Activated CD4-positive, alpha-beta T cell treated with anti-CD3 and anti-CD28 coated beads for 24 hours (primary cell): ENCODE data around the gene KANK3.
A peak's percentile ranks its signal among the peaks of the same experiment; 100 is the strongest.
"Not testable (repeated sequence)": the region's sequence is repeated elsewhere in the genome, so short reads cannot be mapped to it uniquely, and the experiment has no call there.

Source experiments
- DNase-seq, 2 donors: peaks; one replicate each; pipeline ENCODE4 v3.0.0-alpha.2; 2020; ENCODE audit warnings: low read depth in 2 of 2

KANK3 gene

DNA sequence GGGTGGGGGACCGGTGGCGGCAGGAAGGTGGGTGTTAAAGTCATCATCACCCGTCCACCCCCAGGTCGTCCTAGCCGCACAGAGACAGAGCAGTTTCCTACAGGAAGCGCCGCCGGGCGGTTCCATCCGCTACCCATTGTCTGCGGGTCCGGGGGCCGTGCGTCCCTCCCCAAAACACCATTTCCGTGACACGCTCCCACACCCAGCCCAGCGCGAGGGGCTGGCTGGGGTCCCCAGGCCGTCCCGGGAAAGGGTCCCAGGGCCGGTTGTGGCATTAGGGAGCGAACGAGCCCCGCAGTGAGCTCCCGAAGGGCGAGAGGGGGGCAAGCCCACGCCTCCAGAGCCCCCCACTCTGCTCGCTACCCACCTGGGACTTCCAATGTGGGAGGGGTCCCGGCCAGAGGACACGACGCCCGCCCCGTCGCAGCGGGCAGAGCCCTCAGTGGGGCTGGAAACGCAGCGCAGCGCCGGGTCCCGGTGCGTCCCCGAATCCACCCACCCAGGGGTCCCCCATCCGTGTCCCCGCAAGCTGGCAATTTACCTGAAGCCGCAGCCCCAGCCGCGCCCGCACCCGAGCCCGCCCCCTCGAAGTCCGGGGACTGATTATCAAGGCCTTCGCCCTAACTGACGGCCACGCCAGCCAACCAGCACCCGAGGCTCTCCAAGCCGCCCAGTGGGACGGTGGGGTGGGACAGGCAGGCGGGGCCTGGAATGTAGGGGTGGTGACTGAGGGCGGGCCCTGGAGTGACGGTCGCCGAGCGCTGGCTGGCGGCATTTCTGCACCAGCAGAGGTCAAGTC is at the start of gene KANK3:
KANK3 (minus strand) TSS at position 579 of the 799 bp plus-strand sequence. CDS start 5,434 bp downstream, outside the sequence.
- DNase-seq, result peak; percentile 90 to 92

DNA sequence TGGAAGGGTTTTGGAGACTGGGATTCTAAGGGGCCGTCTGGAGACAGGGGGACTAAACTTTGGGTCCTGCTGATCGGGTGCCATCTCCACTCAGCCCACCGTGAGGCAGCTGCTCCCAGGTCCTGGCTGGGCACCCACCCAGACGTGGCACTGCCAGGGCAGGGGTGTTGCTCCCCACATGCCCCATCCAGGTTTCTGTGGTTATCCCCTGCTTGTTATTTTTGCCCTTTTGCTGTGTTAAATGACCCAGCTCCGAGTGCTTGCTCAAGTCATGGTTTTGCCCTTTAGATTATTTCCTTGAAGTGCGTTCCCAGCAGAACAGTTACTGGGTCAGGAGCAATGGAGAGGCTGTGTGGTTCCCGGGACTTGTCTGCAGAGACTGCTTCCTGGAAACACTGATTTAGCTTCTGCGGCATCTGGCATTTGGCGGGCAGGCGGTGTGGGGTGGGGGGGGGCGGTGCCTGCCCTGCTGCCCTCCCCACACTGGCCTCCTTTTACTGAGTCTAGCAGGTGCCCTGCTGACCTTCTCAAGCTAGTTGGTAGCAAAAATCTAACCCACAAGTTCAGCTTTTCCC is 49.0 kb upstream of the KANK3 start:
- no peak for DNase-seq

DNA sequence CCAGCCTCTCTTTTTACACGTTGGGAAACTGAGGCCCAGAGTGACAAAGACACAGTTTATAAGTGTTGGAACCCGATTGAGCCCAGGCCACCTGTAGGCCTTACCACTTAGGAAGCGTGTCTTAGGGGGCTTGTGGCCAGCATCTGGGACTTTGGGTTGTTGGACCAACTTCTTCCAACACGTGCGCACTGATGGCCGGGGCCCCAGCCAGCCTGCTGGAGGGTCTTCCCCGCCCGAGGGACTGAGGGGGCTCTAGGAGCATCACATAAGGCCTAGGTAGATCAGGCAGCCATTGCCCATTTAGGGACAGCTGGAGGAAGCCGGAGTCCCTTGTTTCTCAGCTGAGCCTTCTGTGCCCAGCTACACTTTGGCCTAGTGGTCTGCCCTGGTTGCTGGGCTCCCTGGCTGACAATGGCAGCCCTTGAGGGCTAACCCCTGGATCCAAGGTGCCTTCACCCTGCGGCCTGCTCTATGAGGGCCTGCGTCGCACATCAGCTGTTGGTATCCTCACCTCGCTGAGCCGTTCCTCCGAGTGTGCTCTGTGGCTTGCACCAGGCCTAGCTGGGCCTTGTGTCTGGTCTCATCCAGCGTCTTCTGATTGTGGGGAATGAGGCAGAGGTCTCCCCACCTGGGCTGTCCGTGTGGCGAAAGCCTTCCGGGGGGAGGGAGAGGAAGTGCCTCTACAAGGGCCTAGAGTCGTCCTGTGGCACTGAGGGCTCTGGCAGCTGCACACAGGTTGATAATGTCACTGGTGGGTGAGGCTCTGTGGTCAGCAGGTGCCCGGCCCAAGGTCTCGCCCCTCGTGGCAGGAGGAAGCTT is 48.3 kb upstream of the KANK3 start:
- no peak for DNase-seq

DNA sequence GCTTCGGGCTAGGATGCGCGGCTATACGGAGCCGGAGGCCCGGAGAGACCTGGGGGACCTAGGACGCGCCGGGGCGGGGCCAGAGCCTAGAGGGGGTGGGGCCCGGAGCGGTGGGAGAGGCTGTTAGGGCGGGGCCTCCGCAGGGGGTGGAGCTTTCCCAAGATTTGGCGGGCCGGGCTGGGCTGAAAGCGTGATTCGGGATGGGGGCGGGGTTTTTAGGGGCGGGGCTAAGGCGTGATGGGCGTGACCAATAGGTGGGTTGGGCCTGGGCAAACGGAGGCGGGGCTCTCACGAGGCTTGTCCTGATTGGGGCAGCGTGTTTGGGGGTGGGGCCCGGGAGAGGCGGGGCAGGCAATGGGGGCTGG is 47.5 kb upstream of the KANK3 start:
- peak; percentile 87 to 95 for DNase-seq

DNA sequence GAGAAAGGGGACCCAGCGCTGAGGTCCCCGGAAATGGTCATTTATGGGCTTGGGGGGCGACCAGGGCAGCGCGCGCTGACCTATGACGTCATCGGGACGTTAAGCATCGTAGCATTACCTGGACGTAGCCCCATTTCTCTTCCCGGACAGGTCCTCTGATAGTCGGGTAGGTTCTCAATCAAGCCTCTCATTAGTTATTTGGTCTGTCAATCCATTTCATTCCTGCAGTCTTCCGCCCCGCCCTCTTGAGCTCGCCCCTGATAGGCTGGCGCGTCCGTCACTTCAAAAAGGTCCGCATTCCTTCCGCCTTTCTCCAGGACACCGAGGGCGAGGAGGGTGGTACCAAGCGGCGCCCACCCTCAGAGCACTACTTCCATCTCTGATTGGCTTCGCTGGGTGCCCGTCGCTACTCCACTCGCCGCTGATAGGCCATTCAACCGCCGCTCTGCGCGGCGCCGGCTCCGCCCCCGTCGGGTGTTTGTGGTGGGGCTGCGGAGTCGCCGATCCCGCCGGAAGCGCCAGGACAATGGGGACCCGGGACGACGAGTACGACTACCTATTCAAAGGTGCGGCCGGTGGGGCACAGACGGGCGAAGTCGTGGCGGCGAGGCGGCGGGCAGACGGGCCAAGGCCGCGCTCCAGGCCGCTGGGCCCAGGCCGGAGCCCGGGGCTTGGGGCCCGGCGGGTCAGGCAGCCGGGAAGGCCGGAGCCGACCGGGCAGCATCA is 47.0 kb upstream of the KANK3 start, which contains the start of gene RAB11B:
RAB11B (plus strand) TSS at position 470 of the 726 bp plus-strand sequence; CDS start at position 527, 57 bp downstream.
- peak; percentile 96 to 97 for DNase-seq

DNA sequence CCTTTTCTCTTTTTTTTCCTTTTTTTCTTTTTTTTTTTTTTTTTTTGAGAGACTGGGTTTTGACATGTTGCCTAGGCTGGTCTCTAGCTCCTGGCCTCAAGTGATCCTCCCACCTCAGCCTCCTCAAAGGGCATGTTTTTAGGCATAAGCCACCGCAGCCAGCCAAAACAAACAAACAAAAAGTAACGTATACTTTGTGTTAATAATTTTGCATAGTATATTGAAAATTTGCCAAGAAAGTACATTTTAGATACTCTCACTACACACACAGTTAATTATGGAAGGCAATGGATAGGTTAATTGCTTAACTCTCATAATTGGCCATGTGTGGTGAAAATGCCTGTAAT is 45.5 kb upstream of the KANK3 start:
- no peak for DNase-seq

DNA sequence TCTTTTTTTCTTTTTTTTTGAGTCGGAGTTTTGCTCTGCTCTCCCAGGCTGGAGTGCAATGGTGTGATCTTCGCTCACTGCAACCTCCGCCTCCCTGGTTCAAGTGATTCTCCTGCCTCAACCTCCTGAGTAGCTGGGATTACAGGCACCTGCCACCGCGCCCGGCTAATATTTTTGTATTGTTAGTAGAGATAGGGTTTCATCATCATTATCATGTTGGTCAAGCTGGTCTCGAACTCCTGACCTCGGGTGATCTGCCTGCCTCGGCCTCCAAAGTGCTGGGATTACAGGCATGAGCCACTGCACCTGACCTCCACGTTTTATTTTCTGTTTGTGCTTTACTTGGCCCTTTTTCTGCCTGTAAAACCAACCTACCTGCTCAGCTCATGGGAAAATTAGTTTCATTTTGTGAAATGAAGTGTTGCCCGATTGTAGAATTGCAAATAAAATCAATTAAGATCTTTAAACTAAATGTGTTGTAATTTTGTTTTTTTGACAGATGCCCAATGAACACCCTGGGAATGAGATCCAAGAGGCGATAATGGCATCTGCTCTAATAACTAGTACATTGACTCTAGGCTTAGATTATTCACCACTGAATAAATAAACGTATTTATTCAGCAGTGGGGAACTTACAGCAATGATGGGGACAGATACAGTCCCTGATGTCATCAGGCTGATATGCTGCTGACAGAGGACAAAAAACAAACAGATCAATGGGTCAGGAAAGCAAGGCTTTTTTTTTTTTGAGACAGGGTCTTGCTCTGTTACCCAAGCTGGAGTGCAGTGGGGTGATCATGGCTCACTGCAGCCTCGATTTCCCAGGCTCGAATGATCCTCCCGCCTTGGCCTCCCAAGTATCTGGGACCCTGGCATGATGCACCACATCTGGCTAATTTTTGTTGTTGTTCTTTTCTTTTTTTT is 44.9 kb upstream of the KANK3 start:
- no peak for DNase-seq

DNA sequence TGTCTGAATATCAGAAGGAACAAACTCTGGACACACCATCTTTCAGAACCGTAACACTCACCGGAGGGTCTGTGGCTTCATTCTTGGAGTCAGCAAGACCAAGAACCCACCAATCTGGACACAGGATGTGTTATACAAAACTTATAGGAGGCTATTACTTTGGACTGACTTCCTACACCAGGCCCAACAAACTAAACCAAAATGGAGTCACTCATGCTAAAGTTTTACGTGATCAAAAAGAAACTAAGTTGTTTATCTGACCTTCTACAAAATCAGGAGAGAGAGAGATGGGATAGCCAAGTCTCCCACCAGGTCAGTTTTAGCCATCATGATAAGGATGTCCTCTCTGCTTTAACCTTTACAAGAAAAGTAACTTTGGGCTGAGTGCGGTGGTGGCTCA is 43.9 kb upstream of the KANK3 start:
- no peak for DNase-seq

DNA sequence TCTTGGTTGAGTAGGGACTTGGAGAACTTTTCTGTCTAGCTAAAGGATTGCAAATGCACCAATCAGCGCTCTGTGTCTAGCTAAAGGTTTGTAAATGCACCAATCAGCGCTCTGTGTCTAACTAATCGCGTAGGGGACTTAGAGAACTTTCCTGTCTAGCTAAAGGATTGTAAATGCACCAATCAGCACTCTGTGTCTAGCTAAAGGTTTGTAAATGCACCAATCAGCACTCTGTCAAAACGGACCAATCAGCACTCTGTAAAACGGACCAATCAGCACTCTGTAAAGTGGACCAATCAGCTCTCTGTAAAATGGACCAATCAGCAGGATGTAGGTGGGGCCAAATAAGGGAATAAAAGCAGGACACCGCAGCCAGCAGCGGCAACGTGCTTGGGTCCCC is 43.4 kb upstream of the KANK3 start:
- DNase-seq, result not testable (repeated sequence)

DNA sequence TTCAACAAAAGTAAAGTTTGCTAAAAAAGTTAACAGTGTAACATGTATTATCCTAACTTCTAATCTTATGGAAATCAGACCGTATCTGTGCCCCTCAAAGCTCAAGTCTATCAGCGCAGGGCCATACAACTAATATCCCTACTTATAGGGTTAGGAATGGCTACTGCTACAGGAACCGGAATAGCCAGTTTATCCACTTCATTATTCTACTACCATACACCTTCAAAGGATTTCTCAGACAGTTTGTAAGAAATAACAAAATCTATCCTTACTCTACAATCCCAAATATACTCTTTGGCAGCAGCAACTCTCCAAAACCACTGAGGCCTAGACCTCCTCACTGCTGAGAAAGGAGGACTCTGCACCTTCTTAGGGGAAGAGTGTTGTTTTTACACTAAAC is 42.5 kb upstream of the KANK3 start:
- DNase-seq, result not testable (repeated sequence)

DNA sequence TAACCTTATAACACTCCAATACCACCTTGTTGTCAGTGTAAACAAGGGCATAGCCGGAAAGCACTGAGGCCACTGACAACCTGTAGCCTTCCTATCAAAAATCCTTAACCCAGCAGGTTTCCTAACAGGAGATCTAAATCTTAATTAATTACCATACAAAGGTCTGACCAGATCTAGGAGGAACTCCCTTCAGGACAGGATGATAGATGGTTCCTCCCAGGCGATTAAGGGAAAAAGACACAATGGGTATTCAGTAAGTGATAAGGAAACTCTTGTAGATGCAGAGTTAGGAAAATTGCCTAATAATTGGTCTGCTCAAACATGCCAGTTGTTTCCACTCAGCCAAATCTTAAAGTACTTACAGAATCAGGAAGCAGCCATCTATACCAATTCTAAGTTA is 42.0 kb upstream of the KANK3 start:
- DNase-seq, result not testable (repeated sequence)

DNA sequence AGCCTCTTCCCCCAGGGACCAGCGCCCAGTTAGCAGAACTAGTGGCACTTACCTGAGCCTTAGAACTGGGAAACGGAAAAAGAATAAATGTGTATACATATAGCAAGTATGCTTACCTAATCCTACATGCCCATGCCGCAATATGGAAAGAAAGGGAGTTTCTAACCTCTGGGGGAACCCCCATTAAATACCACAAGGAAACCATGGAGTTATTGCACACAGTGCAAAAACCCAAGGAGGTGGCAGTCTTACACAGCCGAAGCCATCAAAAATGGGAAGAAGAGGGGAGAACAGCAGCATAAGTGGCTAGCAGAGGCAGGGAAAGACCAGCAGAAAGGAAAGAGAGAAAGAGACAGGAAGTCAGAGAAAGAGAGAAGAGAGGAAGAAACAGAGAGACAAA is 41.5 kb upstream of the KANK3 start:
- DNase-seq, result not testable (repeated sequence)

DNA sequence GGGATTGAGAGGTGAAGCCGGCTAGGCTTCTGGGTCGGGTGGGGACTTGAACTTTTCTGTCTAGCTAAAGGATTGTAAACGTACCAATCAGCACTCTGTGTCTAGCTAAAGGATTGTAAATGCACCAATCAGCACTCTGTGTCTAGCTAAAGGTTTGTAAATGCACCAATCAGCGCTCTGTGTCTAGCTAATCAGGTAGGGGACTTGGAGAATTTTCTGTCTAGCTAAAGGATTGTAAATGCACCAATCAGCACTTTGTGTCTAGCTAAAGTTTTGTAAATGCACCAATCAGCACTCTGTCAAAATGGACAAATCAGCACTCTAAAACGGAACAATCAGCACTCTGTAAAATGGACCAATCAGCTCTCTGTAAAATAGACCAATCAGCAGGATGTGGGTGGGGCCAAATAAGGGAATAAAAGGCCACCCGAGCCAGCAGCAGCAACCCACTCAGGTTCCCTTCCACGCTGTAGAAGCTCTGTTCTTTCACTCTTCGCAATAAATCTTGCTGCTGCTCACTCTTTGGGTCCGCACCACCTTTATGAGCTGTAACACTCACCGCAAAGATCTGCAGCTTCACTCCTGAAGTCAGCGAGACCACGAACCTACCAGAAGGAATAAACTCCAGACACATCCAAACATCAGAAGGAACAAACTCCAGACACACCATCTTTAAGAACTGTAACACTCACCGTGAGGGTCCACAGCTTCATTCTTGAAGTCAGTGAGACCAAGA is 36.3 kb upstream of the KANK3 start:
- DNase-seq, result not testable (repeated sequence)

DNA sequence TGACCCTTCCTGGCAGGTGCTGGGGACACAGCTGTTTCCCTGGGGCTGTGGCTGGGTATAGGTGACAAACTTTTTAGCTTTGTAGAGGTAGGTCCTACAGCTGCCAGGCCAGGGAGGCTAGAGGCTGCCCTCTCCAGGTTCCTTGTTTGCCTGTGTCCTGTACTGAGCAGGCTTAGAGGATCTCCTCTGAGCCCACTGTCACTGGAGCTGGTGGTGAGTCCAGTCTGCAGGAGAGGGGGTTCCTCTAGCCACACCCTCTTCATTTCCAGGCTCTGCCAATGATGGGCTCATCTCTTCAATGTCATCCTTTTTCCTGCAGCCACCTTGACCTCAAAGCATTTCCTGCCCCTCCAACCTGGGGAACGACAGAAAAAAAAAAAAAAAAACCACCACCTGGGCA is 34.5 kb upstream of the KANK3 start:
- DNase-seq, result no peak

DNA sequence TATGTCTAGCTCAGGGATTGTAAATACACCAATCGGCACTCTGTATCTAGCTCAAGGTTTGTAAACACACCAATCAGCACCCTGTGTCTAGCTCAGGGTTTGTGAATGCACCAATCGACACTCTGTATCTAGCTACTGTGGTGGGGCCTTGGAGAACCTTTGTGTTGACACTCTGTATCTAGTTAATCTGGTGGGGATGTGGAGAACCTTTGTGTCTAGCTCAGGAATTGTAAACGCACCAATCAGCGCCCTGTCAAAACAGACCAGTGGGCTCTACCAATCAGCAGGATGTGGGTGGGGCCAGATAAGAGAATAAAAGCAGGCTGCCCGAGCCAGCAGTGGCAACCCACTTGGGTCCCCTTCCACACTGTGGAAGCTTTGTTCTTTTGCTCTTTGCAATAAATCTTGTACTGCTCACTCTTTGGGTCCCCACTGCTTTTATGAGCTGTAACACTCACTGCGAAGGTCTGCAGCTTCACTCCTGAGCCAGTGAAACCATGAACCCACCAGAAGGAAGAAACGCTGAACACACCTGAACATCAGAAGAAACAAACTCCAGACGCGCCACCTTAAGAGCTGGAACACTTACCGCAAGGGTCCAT is 33.4 kb upstream of the KANK3 start:
- not testable (repeated sequence) for DNase-seq

DNA sequence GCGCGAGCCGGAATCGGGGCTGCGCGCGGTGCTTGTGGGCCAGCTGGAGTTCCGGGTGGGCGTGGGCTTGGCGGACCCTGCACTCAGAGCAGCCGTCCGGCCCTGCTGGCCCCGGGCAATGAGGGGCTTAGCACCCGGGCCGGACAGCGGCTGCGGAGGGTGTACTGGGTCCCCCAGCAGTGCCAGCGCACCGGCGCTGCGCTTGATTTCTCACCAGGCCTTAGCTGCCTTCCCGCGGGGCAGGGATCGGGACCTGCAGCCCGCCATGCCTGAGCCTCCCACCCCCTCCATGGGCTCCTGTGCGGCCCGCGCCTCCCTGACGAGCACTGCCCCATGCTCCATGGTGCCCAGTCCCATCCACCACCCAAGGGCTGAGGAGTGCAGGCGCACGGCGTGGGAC is 32.7 kb upstream of the KANK3 start:
- DNase-seq, result not testable (repeated sequence)

DNA sequence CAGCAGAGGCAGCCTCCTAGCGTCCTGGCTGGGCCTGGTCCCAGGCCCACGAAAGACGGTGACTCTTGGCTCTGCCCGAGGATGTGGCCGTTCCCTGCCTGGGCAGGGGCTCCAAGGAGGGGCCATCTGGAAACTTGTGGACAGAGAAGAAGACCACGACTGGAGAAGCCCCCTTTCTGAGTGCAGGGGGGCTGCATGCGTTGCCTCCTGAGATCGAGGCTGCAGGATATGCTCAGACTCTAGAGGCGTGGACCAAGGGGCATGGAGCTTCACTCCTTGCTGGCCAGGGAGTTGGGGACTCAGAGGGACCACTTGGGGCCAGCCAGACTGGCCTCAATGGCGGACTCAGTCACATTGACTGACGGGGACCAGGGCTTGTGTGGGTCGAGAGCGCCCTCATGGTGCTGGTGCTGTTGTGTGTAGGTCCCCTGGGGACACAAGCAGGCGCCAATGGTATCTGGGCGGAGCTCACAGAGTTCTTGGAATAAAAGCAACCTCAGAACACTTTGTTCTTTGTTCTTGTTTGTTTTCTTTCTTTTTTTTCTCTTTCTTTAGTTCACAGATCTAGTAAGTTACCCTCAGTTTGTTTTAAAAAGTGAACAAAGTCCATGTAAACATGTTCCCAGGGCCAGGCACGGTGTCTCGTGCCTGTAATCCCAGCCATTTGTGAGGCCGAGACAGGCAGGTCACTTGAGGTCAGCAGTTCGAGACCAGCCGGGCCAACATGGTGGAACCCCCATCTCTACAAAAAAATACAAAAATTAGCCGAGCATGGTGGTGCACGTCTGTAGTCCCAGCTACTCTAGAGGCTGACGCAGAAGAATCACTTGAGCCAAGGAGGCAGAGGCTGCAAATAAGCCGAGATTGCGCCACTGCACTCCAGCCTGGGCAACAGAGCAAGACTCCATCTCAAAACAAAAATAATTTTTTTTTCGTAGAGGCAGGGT is 31.1 kb upstream of the KANK3 start:
- DNase-seq, result no peak

DNA sequence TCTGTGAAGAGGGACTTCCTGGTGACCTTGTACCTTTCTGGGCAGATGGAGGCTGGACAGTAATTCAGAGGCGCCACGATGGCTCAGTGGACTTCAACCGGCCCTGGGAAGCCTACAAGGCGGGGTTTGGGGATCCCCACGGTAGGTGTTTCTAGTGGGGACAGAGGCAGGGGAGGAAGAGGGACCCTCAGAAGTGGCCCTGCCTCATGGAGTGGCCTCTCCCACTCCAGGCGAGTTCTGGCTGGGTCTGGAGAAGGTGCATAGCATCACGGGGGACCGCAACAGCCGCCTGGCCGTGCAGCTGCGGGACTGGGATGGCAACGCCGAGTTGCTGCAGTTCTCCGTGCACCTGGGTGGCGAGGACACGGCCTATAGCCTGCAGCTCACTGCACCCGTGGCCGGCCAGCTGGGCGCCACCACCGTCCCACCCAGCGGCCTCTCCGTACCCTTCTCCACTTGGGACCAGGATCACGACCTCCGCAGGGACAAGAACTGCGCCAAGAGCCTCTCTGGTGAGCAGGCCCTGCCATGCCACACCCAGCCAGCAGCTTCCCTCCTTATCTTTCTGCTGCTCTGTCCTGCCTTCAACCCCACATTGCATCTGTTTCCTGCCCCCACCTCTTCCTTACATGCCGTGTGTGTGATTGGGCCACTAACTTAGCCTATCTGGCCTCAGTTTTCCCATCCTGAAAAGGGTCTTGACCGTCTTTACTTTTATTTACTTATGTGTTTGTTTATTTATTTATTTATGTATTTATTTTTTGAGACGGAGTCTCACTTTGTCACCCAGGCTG is 28.1 kb upstream of the KANK3 start:
- DNase-seq, result no peak
